A549 treated with ZK216348 at 1 μM for 4 hours (cell line): ENCODE results near the gene WDR59. TPM values are rescaled to one million over a fixed set of nuclear protein-coding genes. Genes with fewer than 3 reads are reported as not detected.

ENCODE experiments used
- total RNA-seq: library from RNA; stranded (reverse); fragments of 200-300 nt; extraction: Qiagen RNA extraction; gene quantifications from 5 replicates; pipeline ENCODE4 v1.2.3, GENCODE V29; 2022; ENCODE audit warnings: low read depth

The WDR59 gene, protein sequence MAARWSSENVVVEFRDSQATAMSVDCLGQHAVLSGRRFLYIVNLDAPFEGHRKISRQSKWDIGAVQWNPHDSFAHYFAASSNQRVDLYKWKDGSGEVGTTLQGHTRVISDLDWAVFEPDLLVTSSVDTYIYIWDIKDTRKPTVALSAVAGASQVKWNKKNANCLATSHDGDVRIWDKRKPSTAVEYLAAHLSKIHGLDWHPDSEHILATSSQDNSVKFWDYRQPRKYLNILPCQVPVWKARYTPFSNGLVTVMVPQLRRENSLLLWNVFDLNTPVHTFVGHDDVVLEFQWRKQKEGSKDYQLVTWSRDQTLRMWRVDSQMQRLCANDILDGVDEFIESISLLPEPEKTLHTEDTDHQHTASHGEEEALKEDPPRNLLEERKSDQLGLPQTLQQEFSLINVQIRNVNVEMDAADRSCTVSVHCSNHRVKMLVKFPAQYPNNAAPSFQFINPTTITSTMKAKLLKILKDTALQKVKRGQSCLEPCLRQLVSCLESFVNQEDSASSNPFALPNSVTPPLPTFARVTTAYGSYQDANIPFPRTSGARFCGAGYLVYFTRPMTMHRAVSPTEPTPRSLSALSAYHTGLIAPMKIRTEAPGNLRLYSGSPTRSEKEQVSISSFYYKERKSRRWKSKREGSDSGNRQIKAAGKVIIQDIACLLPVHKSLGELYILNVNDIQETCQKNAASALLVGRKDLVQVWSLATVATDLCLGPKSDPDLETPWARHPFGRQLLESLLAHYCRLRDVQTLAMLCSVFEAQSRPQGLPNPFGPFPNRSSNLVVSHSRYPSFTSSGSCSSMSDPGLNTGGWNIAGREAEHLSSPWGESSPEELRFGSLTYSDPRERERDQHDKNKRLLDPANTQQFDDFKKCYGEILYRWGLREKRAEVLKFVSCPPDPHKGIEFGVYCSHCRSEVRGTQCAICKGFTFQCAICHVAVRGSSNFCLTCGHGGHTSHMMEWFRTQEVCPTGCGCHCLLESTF
- 23.4 to 34.2 TPM (median 31.0 TPM) in 5 replicates for total RNA-seq

DNA sequence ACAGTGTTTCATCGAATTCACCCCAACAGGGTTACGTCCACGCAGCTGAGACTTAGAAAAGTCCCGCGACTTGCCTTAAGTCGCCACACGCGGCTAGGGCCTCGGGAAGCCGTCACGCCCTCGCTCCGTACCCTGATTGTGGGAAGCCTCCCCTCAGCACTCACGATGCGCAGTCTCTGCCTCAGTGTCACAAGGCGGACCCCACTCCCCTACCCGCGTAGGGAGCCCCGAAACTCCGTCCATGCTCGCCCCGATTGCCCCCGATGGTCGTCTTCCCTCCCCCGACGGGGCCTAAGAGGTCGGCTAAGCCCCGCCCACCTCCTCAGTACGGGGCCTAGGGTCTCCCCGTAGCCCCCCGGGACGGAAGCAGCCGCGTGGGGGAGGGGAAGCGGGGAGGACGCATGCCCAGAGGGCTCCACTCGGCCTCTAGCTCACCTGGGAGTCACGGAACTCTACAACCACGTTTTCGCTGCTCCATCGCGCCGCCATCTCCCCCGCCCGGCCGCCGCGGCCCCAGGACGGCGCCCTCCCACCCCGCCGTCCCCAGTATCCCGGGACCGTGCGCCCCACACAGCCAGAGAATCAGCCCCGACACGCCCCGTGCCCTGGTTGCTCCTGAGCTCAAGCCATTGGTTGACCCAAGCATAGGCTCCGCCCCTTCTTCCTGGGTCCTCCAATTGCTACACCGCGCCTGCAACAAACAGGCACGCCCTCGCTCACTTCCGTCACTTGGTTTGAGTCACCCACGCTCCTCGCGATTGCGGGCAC, at the start of gene WDR59:
Gene WDR59 (minus strand): TSS at position 595 of the 768 bp plus-strand sequence. CDS start 106 bp downstream, at position 489.

GRCh38 chr16:74998481-74999218, 13.7 kb upstream of the WDR59 start, which contains the start of gene ZNRF1:
Gene ZNRF1 (plus strand): TSS chr16:74999024. CDS start chr16:74999672, 648 bp downstream.

Other genes with a start within 250 kb of the WDR59 start
- gene FA2H, start 210.3 kb downstream of the WDR59 start, total RNA-seq = 27.5 to 33.7 TPM (median 32.1 TPM) in 5 replicates
- 19.0 to 26.4 TPM (median 24.8 TPM) in 5 replicates for gene ZNRF1, start 13.9 kb upstream of the WDR59 start, total RNA-seq
- gene LDHD, start 131.7 kb upstream of the WDR59 start, total RNA-seq = 0.34 to 1.4 TPM (median 0.86 TPM) in 5 replicates
- 9.0 to 12.7 TPM (median 10.8 TPM) in 5 replicates for gene ZFP1, start 163.4 kb upstream of the WDR59 start, total RNA-seq
- not detected in 5 replicates for gene CTRB2, start 222.0 kb upstream of the WDR59 start, total RNA-seq
- gene CTRB1, start 233.9 kb upstream of the WDR59 start, total RNA-seq = not detected in 5 replicates